IMR-90 (cell line): ENCODE results near the gene IRAK1BP1. TPM values are rescaled to one million over a fixed set of nuclear protein-coding genes. Genes with fewer than 3 reads are reported as not detected.

ENCODE experiments used
- ATAC-seq: fragments of 200-7000 bp; cut with Tn5 transposase; 2 replicates; pipeline ENCODE4 v1.9.1; 2020; ENCODE audit warnings: low read depth, mild to moderate bottlenecking, moderate library complexity
- BruUV-seq: library from RNA; stranded (reverse); fragments of 400-500 nt; replicated peaks from 2 replicates; lab custom pipeline; 2021; lab: Mats Ljungman, UMichigan
- CTCF ChIA-PET: fragments of 300-600 bp; formaldehyde crosslinking; extraction: SDS; loops from one replicate; lab custom pipeline; 2021; ENCODE audit warnings: antibody characterized with exemption; lab: Yijun Ruan, JAX
- POLR2A ChIA-PET: fragments of 300-600 bp; sonication (Branson Sonifier 250); formaldehyde crosslinking; loops from one replicate; lab custom pipeline; 2022; ENCODE audit warnings: antibody characterized with exemption; ENCODE audit not compliant: unreplicated experiment; lab: Charles Lee
- DNase-seq: peaks from one replicate; pipeline ENCODE4 v3.0.0; 2013
- H2AFZ ChIP-seq: replicated peaks from 2 replicates; pipeline ENCODE3; 2013; ENCODE audit warnings: low read length, mild to moderate bottlenecking; ENCODE audit not compliant: poor library complexity
- H2AK5ac ChIP-seq: 2 replicates; pipeline ENCODE4 v1.6.1; 2013; ENCODE audit warnings: low read depth, low read length, inconsistent platforms
- H2AK9ac ChIP-seq: replicated peaks from 2 replicates; pipeline ENCODE3; 2013; ENCODE audit warnings: mild to moderate bottlenecking, low read depth, low read length, moderate library complexity; ENCODE audit not compliant: poor library complexity
- H2BK120ac ChIP-seq: 2 replicates; pipeline ENCODE4 v1.6.1; 2013; ENCODE audit warnings: low read depth, low read length, inconsistent platforms
- H2BK15ac ChIP-seq: 3 replicates; pipeline ENCODE4 v1.6.1; 2013; ENCODE audit warnings: low read depth, low read length, inconsistent platforms
- H2BK20ac ChIP-seq: 2 replicates; pipeline ENCODE4 v1.6.1; 2013; ENCODE audit warnings: low read depth, mild to moderate bottlenecking, inconsistent platforms, low read length, moderate library complexity
- H2BK5ac ChIP-seq: 2 replicates; pipeline ENCODE4 v1.6.1; 2013; ENCODE audit warnings: mild to moderate bottlenecking, low read depth, low read length, inconsistent platforms; ENCODE audit not compliant: poor library complexity, severe bottlenecking
- H3K14ac ChIP-seq: replicated peaks from 2 replicates; pipeline ENCODE4 v1.6.1; 2013; ENCODE audit warnings: low read depth, low read length, inconsistent platforms
- H3K18ac ChIP-seq: 2 replicates; pipeline ENCODE4 v1.6.1; 2013; ENCODE audit warnings: low read depth, low read length, control low read depth
- H3K23ac ChIP-seq: 2 replicates; pipeline ENCODE4 v1.6.1; 2013; ENCODE audit warnings: low read depth, low read length, inconsistent platforms
- H3K27ac ChIP-seq: 2 replicates; pipeline ENCODE4 v1.5.1; 2013; ENCODE audit warnings: mild to moderate bottlenecking, control low read depth, low read length; ENCODE audit not compliant: insufficient read depth
- H3K27me3 ChIP-seq: 2 replicates; pipeline ENCODE4 v1.6.1; 2013; ENCODE audit warnings: low read length; ENCODE audit not compliant: control insufficient read depth, insufficient read depth
- H3K36me3 ChIP-seq: 2 replicates; pipeline ENCODE4 v1.6.1; 2013; ENCODE audit warnings: low read length, mixed read lengths; ENCODE audit not compliant: control insufficient read depth, insufficient read depth
- H3K4ac ChIP-seq: 2 replicates; pipeline ENCODE4 v1.6.1; 2013; ENCODE audit warnings: low read depth, low read length, inconsistent platforms
- H3K4me1 ChIP-seq: 2 replicates; pipeline ENCODE4 v1.6.1; 2013; ENCODE audit warnings: low read length, mixed read lengths; ENCODE audit not compliant: control insufficient read depth, insufficient read depth
- H3K4me2 ChIP-seq: 2 replicates; pipeline ENCODE4 v1.6.1; 2013; ENCODE audit warnings: low read depth, mild to moderate bottlenecking, control low read depth, low read length, moderate library complexity
- H3K4me3 ChIP-seq: 2 replicates; pipeline ENCODE4 v1.5.1; 2013; ENCODE audit warnings: low read depth, mild to moderate bottlenecking, control low read depth, low read length, moderate library complexity; ENCODE audit not compliant: insufficient read depth
- H3K56ac ChIP-seq: 2 replicates; pipeline ENCODE4 v1.6.1; 2013; ENCODE audit warnings: low read length, inconsistent platforms; ENCODE audit not compliant: insufficient read depth; ENCODE audit errors: extremely low read depth
- H3K79me1 ChIP-seq, 2 experiments: 2 replicates each; pipeline ENCODE4 v1.6.1; 2013; ENCODE audit warnings: low read length in 2 of 2, inconsistent platforms in 1 of 2, low read depth in 1 of 2
- H3K9ac ChIP-seq: 2 replicates; pipeline ENCODE4 v1.6.1; 2013; ENCODE audit warnings: low read depth, low read length, control low read depth
- H3K9me1 ChIP-seq: 2 replicates; pipeline ENCODE4 v1.6.1; 2013; ENCODE audit warnings: low read length, inconsistent platforms; ENCODE audit not compliant: insufficient read depth
- H3K9me3 ChIP-seq: 2 replicates; pipeline ENCODE4 v1.6.1; 2013; ENCODE audit warnings: low read length; ENCODE audit not compliant: control insufficient read depth, insufficient read depth
- H4K20me1 ChIP-seq: 2 replicates; pipeline ENCODE4 v1.6.1; 2013; ENCODE audit warnings: low read length, inconsistent platforms; ENCODE audit not compliant: insufficient read depth
- H4K5ac ChIP-seq: 2 replicates; pipeline ENCODE4 v1.6.1; 2013; ENCODE audit warnings: mild to moderate bottlenecking, low read depth, low read length, control low read depth
- H4K8ac ChIP-seq, 2 experiments: 2 replicates each; pipeline ENCODE4 v1.6.1; 2013; ENCODE audit warnings: low read depth in 2 of 2, low read length in 2 of 2, control low read depth in 1 of 2, inconsistent platforms in 1 of 2
- H4K91ac ChIP-seq: 2 replicates; pipeline ENCODE4 v1.6.1; 2013; ENCODE audit warnings: low read depth, low read length, inconsistent platforms; ENCODE audit not compliant: insufficient read depth
- BHLHE40 ChIP-seq: fragments of 150-350 bp; IDR thresholded peaks from 2 replicates; pipeline ENCODE4 v1.6.1; 2016; ENCODE audit warnings: mild to moderate bottlenecking, low read depth, low read length
- CHD1 ChIP-seq: IDR thresholded peaks from 2 replicates; pipeline ENCODE4 v1.6.1; 2012; ENCODE audit warnings: low read depth, low read length, improper control_type of control experiment
- CTCF ChIP-seq: conservative IDR thresholded peaks from 2 replicates; pipeline ENCODE4 v1.5.1; 2012; ENCODE audit warnings: mild to moderate bottlenecking, low read depth, low read length, improper control_type of control experiment
- ELK1 ChIP-seq: fragments of 150-350 bp; IDR thresholded peaks from 2 replicates; pipeline ENCODE4 v1.6.1; 2016; ENCODE audit warnings: low read depth, mild to moderate bottlenecking, low read length, moderate library complexity, borderline replicate concordance
- FOS ChIP-seq: fragments of 150-350 bp; IDR thresholded peaks from 2 replicates; pipeline ENCODE4 v1.6.1; 2016; ENCODE audit warnings: low read depth, low read length
- MAFK ChIP-seq: IDR thresholded peaks from 2 replicates; pipeline ENCODE4 v1.6.1; 2012; ENCODE audit warnings: low read depth, low read length, improper control_type of control experiment
- MAZ ChIP-seq: IDR thresholded peaks from 2 replicates; pipeline ENCODE4 v1.6.1; 2012; ENCODE audit warnings: low read depth, mild to moderate bottlenecking, low read length, improper control_type of control experiment, moderate library complexity, borderline replicate concordance
- MXI1 ChIP-seq: IDR thresholded peaks from 2 replicates; pipeline ENCODE4 v1.6.1; 2012; ENCODE audit warnings: low read depth, mild to moderate bottlenecking, low read length, moderate library complexity, borderline replicate concordance
- NFE2L2 ChIP-seq: fragments of 150-350 bp; IDR thresholded peaks from 2 replicates; pipeline ENCODE4 v1.6.1; 2016; ENCODE audit warnings: low read depth, mild to moderate bottlenecking, low read length
- POLR2A ChIP-seq: IDR thresholded peaks from 2 replicates; pipeline ENCODE4 v1.6.1; 2012; ENCODE audit warnings: mild to moderate bottlenecking, low read depth, low read length
- RAD21 ChIP-seq: IDR thresholded peaks from 2 replicates; pipeline ENCODE4 v1.6.1; 2012; ENCODE audit warnings: low read length, improper control_type of control experiment
- RCOR1 ChIP-seq: IDR thresholded peaks from 2 replicates; pipeline ENCODE4 v1.6.1; 2012; ENCODE audit warnings: mild to moderate bottlenecking, low read length, improper control_type of control experiment; ENCODE audit not compliant: insufficient replicate concordance
- RFX5 ChIP-seq: IDR thresholded peaks from 2 replicates; pipeline ENCODE4 v1.8.0; 2012; ENCODE audit warnings: low read depth, mild to moderate bottlenecking, low read length, moderate library complexity
- SMC3 ChIP-seq: fragments of 150-350 bp; IDR thresholded peaks from 2 replicates; pipeline ENCODE4 v1.6.1; 2016; ENCODE audit warnings: low read depth, mild to moderate bottlenecking, antibody characterized with exemption, low read length, moderate library complexity
- USF2 ChIP-seq: fragments of 150-350 bp; IDR thresholded peaks from 2 replicates; pipeline ENCODE4 v1.6.1; 2017; ENCODE audit warnings: mild to moderate bottlenecking, antibody characterized with exemption, low read length, low read depth
- WGBS, 2 experiments: methylation state at CpG; one replicate each; pipeline versions ENCODE4 v1.1.5 to v1.1.7; 2013; ENCODE audit warnings: missing lambda C conversion rate in 2 of 2; ENCODE audit not compliant: insufficient read length in 1 of 2; ENCODE audit errors: extremely low coverage in 2 of 2; 5-methylcytosine and 5-hydroxymethylcytosine counted together
- dilution Hi-C: fragments of 300-500 bp; cut with HindIII; formaldehyde crosslinking; loops from one replicate; pipeline ENCODE4 v1.14.3; 2018; ENCODE audit warnings: low sequenced_read_pairs; ENCODE audit not compliant: unreplicated experiment
- in situ Hi-C: fragments of 300-500 bp; cut with MboI; formaldehyde crosslinking; loops from 3 replicates; pipeline ENCODE4 v1.14.3; 2019; ENCODE audit warnings: low sequenced_read_pairs, inconsistent platforms, mixed read lengths
- intact Hi-C: fragments of 100-400 bp; cut with micrococcal nuclease; formaldehyde crosslinking; loops from 2 replicates; pipeline ENCODE4 v1.10.0; 2022
- polyA plus RNA-seq, 3 experiments: library from polyadenylated mRNA; depleted of rRNA; stranded (reverse); fragments of >200 nt; gene quantifications; 2 replicates each; pipeline ENCODE4 v1.2.3, GENCODE V29; 2012; ENCODE audit warnings: low replicate concordance in 1 of 3
- total RNA-seq: library from RNA; depleted of rRNA; stranded (reverse); fragments of >200 nt; gene quantifications from 2 replicates; pipeline ENCODE4 v1.2.3, GENCODE V29; 2012

The IRAK1BP1 gene
- total and polyA plus RNA-seq, 2 of the 4 experiments (the other 2 are of a cell fraction), result 0.94 to 2.2 TPM

GRCh38 chr6:78896227-78896626 lies 28.9 kb downstream of the IRAK1BP1 start:
- no peaks in the 10 kb centered on the region for H3K9me3 ChIP-seq
- no peak overlapping the region for H2AK5ac ChIP-seq
- no peak overlapping the region for H3K9ac ChIP-seq
- no peaks in the 10 kb centered on the region for H4K20me1 ChIP-seq
- no peak overlapping the region for H2BK120ac ChIP-seq
- H2BK5ac ChIP-seq, result no peak overlapping the region
- H3K9me1 ChIP-seq, result no peaks in the 10 kb centered on the region
- ChIA-PET CTCF (no interaction called here), POLR2A (no interaction called here)
- no peak overlapping the region for H4K8ac ChIP-seq
- no peak overlapping the region for H3K27ac ChIP-seq
- dilution Hi-C loops, result no loop called here
- H3K4me2 ChIP-seq, result no peak overlapping the region
- no peaks in the 10 kb centered on the region for H3K27me3 ChIP-seq
- BruUV-seq, result no TSS peak
- intact Hi-C loops, result no loop called here
- no peak overlapping the region for H3K14ac ChIP-seq
- H2BK15ac ChIP-seq, result no peak overlapping the region
- in situ Hi-C loops, result no loop called here
- H4K91ac ChIP-seq, result no peak overlapping the region
- no peak overlapping the region for H4K5ac ChIP-seq
- no peak overlapping the region for H3K18ac ChIP-seq
- DNase-seq (no peak), ATAC-seq (no peak)
- no peaks in the 10 kb centered on the region for H3K4me1 ChIP-seq
- H3K4me3 ChIP-seq, result no peak overlapping the region
- no peak overlapping the region for H3K23ac ChIP-seq
- no peak overlapping the region for H2AFZ ChIP-seq
- H3K36me3 ChIP-seq, result no peaks in the 10 kb centered on the region
- no peaks in the 10 kb centered on the region for H3K79me1 ChIP-seq
- TF ChIP-seq SMC3, result no peak
- TF ChIP-seq ELK1, result no peak
- TF ChIP-seq CTCF, result no peak
- no peak for TF ChIP-seq MAZ
- no peak for TF ChIP-seq RAD21
- no peak for TF ChIP-seq BHLHE40
- TF ChIP-seq MAFK, result no peak
- no peak for TF ChIP-seq POLR2A
- TF ChIP-seq USF2, result no peak
- TF ChIP-seq MXI1, result no peak
- no peak for TF ChIP-seq CHD1
- TF ChIP-seq RFX5, result no peak
- no peak for TF ChIP-seq NFE2L2
- TF ChIP-seq FOS, result no peak
- TF ChIP-seq RCOR1, result no peak
- H3K4ac ChIP-seq, result no peak overlapping the region
- no peak overlapping the region for H2BK20ac ChIP-seq
- no CpG with 5 or more reads among the region's 2 CpGs for WGBS, 2 experiments
- H3K56ac ChIP-seq, result no peak overlapping the region
- H2AK9ac ChIP-seq, result no peak overlapping the region
